ENCODE results near the gene CPEB4. TPM values are rescaled to one million over a fixed set of nuclear protein-coding genes. Genes with fewer than 3 reads are reported as not detected.

CPEB4 gene
- total RNA-seq, 1 experiment from 2014 or later: 1.4 TPM

- Histone ChIP-seq H3K27ac (ENCODE audit: low read length) (peak overlapping the region; percentile 42; the same call in 1 of the 2 replicates), H3K27me3 (ENCODE audit: low read length) (no peaks in the 10 kb centered on the region), H3K4me3 (ENCODE audit: low read length) (peak overlapping the region; percentile 70), H3K9me3 (ENCODE audit: low read length) (no peaks in the 10 kb centered on the region), H3K4me2 (ENCODE audit: low read depth, low read length, poor library complexity, severe bottlenecking) (peak overlapping the region; percentile 76), H3K4me1 (ENCODE audit: low read length) (peaks cover 28% of the 10 kb centered on the region), H3K79me2 (ENCODE audit: low read length) (no peaks in the 10 kb centered on the region), H2AFZ (ENCODE audit: low read length) (peak overlapping the region; percentile 95), H3K9ac (ENCODE audit: low read length) (peak overlapping the region; percentile 65), H3K36me3 (ENCODE audit: insufficient read depth, low read length) (no peaks in the 10 kb centered on the region), H3K9me2 (replicated peaks; ENCODE audit: insufficient read depth, low read length) (no peaks in the 10 kb centered on the region), H4K20me1 (ENCODE audit: insufficient read depth, low read depth, low read length) (no peaks in the 10 kb centered on the region)
- DNase-seq: peak; percentile 90
These were observed 29.9 kb downstream of the CPEB4 start for GRCh38 chr5:173917788-173918786.

DNA sequence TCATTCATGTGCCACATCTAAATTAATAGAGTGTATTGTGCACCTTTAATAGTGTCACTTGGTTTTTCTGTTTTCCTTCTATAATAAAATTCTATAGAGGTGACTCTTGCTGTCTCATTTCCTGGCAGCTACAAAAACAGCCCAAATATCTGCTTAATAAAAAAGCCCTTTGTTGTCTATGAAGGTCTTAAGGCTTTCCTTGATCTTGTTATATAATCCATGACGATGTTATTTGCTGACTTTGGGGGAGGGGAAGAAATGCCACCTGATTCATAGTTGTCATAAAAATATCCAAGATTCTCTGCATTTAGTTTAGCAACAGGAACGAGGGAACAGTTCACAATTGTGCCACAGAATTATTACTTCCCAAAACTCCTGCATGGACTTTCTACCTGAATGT, 31.3 kb downstream of the CPEB4 start:
- no peak overlapping the region for H2AFZ ChIP-seq (ENCODE audit: low read length)
- no peak overlapping the region for H3K9ac ChIP-seq (ENCODE audit: low read length)
- H4K20me1 ChIP-seq (ENCODE audit: insufficient read depth, low read depth, low read length): no peaks in the 10 kb centered on the region
- H3K4me1 ChIP-seq (ENCODE audit: low read length): peaks cover 31% of the 10 kb centered on the region
- no peaks in the 10 kb centered on the region for H3K9me3 ChIP-seq (ENCODE audit: low read length)
- H3K9me2 ChIP-seq (replicated peaks; ENCODE audit: insufficient read depth, low read length): no peaks in the 10 kb centered on the region
- DNase-seq: no peak
- no peaks in the 10 kb centered on the region for H3K27me3 ChIP-seq (ENCODE audit: low read length)
- H3K79me2 ChIP-seq (ENCODE audit: low read length): no peaks in the 10 kb centered on the region
- H3K4me3 ChIP-seq (ENCODE audit: low read length): no peak overlapping the region
- no peak overlapping the region for H3K27ac ChIP-seq (ENCODE audit: low read length)
- no peaks in the 10 kb centered on the region for H3K36me3 ChIP-seq (ENCODE audit: insufficient read depth, low read length)
- H3K4me2 ChIP-seq (ENCODE audit: low read depth, low read length, poor library complexity, severe bottlenecking): no peak overlapping the region

GRCh38 chr5:173920024-173920753, 32.0 kb downstream of the CPEB4 start:
- Histone ChIP-seq H3K27ac (ENCODE audit: low read length) (no peak overlapping the region), H3K9me2 (replicated peaks; ENCODE audit: insufficient read depth, low read length) (no peaks in the 10 kb centered on the region), H3K9me3 (ENCODE audit: low read length) (no peaks in the 10 kb centered on the region), H3K27me3 (ENCODE audit: low read length) (no peaks in the 10 kb centered on the region), H4K20me1 (ENCODE audit: insufficient read depth, low read depth, low read length) (no peaks in the 10 kb centered on the region), H3K4me1 (ENCODE audit: low read length) (peaks cover 31% of the 10 kb centered on the region), H3K4me3 (ENCODE audit: low read length) (no peak overlapping the region), H3K4me2 (ENCODE audit: low read depth, low read length, poor library complexity, severe bottlenecking) (no peak overlapping the region), H3K79me2 (ENCODE audit: low read length) (no peaks in the 10 kb centered on the region), H3K36me3 (ENCODE audit: insufficient read depth, low read length) (no peaks in the 10 kb centered on the region), H3K9ac (ENCODE audit: low read length) (no peak overlapping the region), H2AFZ (ENCODE audit: low read length) (no peak overlapping the region)
- no peak for DNase-seq

GRCh38 chr5:173920866-173921555, 32.9 kb downstream of the CPEB4 start:
- no peak overlapping the region for H3K9ac ChIP-seq (ENCODE audit: low read length)
- no peaks in the 10 kb centered on the region for H4K20me1 ChIP-seq (ENCODE audit: insufficient read depth, low read depth, low read length)
- no peak overlapping the region for H3K4me2 ChIP-seq (ENCODE audit: low read depth, low read length, poor library complexity, severe bottlenecking)
- no peak overlapping the region for H2AFZ ChIP-seq (ENCODE audit: low read length)
- no peaks in the 10 kb centered on the region for H3K9me2 ChIP-seq (replicated peaks; ENCODE audit: insufficient read depth, low read length)
- H3K9me3 ChIP-seq (ENCODE audit: low read length): no peaks in the 10 kb centered on the region
- no peak overlapping the region for H3K4me3 ChIP-seq (ENCODE audit: low read length)
- DNase-seq: no peak
- H3K4me1 ChIP-seq (ENCODE audit: low read length): peaks cover 30% of the 10 kb centered on the region
- H3K27me3 ChIP-seq (ENCODE audit: low read length): no peaks in the 10 kb centered on the region
- H3K79me2 ChIP-seq (ENCODE audit: low read length): no peaks in the 10 kb centered on the region
- no peaks in the 10 kb centered on the region for H3K36me3 ChIP-seq (ENCODE audit: insufficient read depth, low read length)
- H3K27ac ChIP-seq (ENCODE audit: low read length): no peak overlapping the region

DNA sequence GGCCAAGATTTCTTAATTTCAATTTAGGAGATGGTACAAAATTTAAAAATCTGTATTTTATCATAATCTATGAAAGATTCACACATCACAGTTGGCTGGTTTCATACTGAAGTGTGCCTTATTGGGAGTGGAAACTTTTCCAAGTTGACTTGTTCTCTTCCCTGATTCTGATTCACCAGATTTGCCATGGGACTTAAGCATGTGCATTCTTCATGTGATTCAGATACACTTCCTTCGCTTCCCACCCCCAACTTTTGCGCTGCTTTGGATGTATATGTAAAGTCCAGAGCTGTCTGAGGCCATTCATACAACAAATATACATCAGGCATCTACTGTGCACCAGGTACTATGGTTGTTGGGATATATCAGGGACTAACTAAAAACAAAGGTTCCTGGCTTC, 34.4 kb downstream of the CPEB4 start:
- no peaks in the 10 kb centered on the region for H3K27me3 ChIP-seq (ENCODE audit: low read length)
- no peak overlapping the region for H3K9ac ChIP-seq (ENCODE audit: low read length)
- DNase-seq: no peak
- H3K9me3 ChIP-seq (ENCODE audit: low read length): no peaks in the 10 kb centered on the region
- H3K4me2 ChIP-seq (ENCODE audit: low read depth, low read length, poor library complexity, severe bottlenecking): no peak overlapping the region
- H4K20me1 ChIP-seq (ENCODE audit: insufficient read depth, low read depth, low read length): no peaks in the 10 kb centered on the region
- H3K9me2 ChIP-seq (replicated peaks; ENCODE audit: insufficient read depth, low read length): no peaks in the 10 kb centered on the region
- no peaks in the 10 kb centered on the region for H3K79me2 ChIP-seq (ENCODE audit: low read length)
- H3K36me3 ChIP-seq (ENCODE audit: insufficient read depth, low read length): no peaks in the 10 kb centered on the region
- H3K4me1 ChIP-seq (ENCODE audit: low read length): peaks cover 17% of the 10 kb centered on the region
- H3K27ac ChIP-seq (ENCODE audit: low read length): no peak overlapping the region
- no peak overlapping the region for H3K4me3 ChIP-seq (ENCODE audit: low read length)
- H2AFZ ChIP-seq (ENCODE audit: low read length): no peak overlapping the region

GRCh38 chr5:173923218-173924095, 35.3 kb downstream of the CPEB4 start:
- Histone ChIP-seq H3K27me3 (ENCODE audit: low read length) (no peaks in the 10 kb centered on the region), H3K9ac (ENCODE audit: low read length) (no peak overlapping the region), H3K4me1 (ENCODE audit: low read length) (peaks cover 8% of the 10 kb centered on the region), H3K4me3 (ENCODE audit: low read length) (no peak overlapping the region), H3K9me2 (replicated peaks; ENCODE audit: insufficient read depth, low read length) (no peaks in the 10 kb centered on the region), H3K79me2 (ENCODE audit: low read length) (no peaks in the 10 kb centered on the region), H3K9me3 (ENCODE audit: low read length) (no peaks in the 10 kb centered on the region), H2AFZ (ENCODE audit: low read length) (no peak overlapping the region), H3K36me3 (ENCODE audit: insufficient read depth, low read length) (no peaks in the 10 kb centered on the region), H4K20me1 (ENCODE audit: insufficient read depth, low read depth, low read length) (no peaks in the 10 kb centered on the region), H3K27ac (ENCODE audit: low read length) (no peak overlapping the region), H3K4me2 (ENCODE audit: low read depth, low read length, poor library complexity, severe bottlenecking) (no peak overlapping the region)
- DNase-seq: no peak

DNA sequence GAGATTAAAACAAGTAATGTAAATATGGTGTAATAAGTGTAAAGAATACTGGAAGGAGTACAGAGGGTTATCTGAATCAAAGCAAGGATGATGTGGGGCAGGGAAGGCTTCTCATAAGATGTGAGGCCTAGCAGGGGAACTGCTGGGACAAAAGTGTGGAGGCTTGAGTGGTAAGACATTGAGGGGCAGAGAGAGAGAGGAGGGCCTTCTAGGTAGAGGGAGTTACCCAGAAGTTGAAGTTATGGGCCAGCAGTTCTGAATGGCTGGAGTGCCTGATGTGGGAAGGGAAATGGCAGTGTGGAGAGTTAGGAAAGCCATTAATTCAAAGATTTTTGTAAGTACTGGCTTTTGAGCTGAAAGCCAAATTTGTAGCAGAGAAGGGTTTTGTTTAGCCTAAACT, 36.8 kb downstream of the CPEB4 start:
- H4K20me1 ChIP-seq (ENCODE audit: insufficient read depth, low read depth, low read length): no peaks in the 10 kb centered on the region
- no peak overlapping the region for H3K4me2 ChIP-seq (ENCODE audit: low read depth, low read length, poor library complexity, severe bottlenecking)
- DNase-seq: no peak
- no peak overlapping the region for H3K27ac ChIP-seq (ENCODE audit: low read length)
- H3K4me3 ChIP-seq (ENCODE audit: low read length): no peak overlapping the region
- H3K27me3 ChIP-seq (ENCODE audit: low read length): no peaks in the 10 kb centered on the region
- no peak overlapping the region for H2AFZ ChIP-seq (ENCODE audit: low read length)
- H3K9me2 ChIP-seq (replicated peaks; ENCODE audit: insufficient read depth, low read length): no peaks in the 10 kb centered on the region
- H3K9ac ChIP-seq (ENCODE audit: low read length): no peak overlapping the region
- peaks cover 5% of the 10 kb centered on the region; the same call in 1 of the 2 replicates for H3K4me1 ChIP-seq (ENCODE audit: low read length)
- H3K36me3 ChIP-seq (ENCODE audit: insufficient read depth, low read length): no peaks in the 10 kb centered on the region
- no peaks in the 10 kb centered on the region for H3K79me2 ChIP-seq (ENCODE audit: low read length)
- no peaks in the 10 kb centered on the region for H3K9me3 ChIP-seq (ENCODE audit: low read length)
